ENCODE measurements around the gene DYNC1I2.

Gene DYNC1I2

DNA sequence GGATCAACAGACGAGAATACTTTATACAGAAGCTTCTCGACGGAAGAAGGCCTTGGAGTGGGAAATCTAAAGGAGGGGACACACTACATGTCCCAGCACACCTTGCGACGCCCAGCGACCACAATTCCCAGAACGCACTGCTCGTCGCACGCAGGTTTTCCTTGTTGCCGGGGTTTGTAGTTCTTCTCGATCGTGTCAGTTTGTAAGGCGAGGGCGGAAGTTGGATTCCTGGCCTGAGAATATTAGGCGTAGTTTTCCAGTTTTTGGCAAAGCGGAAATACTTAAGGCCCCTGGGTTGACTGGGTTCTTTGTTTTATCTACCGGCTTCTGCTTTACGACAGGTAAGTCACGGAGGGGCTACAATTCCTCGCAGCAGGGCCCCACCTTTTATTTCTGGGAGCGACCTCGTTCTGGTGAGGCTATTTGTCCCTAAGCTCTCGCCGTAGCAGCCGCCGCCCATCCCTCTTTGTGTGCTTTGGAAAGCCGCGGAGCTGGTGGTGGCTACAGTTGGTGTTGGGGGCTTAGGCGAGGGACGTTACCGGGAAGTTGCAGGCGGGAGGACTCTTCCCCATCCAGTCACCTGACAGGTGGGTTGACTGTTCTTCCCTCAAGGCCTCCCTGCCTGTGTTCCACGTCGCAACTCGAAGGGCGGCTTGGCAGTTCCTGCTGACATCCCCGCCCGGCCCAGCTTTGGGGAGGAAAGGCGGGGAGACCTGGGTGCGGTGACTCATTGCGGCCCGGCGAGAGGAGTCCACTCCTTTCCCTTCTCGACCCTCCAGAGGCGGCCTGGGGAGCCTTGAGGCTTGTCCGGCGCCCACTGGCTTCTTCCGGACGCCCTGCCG is at the start of gene DYNC1I2:
DYNC1I2 (plus strand) TSS at position 183 of the 842 bp plus-strand sequence. CDS start 2,687 bp downstream, outside the sequence.
- peak; percentile 96 for DNase-seq (ENCODE audit: low read depth)
- peak within 1 kb of the TSS; percentile 89 for H3K4me3 ChIP-seq (ENCODE audit: low read length)
- TF ChIP-seq, protein P1, sequence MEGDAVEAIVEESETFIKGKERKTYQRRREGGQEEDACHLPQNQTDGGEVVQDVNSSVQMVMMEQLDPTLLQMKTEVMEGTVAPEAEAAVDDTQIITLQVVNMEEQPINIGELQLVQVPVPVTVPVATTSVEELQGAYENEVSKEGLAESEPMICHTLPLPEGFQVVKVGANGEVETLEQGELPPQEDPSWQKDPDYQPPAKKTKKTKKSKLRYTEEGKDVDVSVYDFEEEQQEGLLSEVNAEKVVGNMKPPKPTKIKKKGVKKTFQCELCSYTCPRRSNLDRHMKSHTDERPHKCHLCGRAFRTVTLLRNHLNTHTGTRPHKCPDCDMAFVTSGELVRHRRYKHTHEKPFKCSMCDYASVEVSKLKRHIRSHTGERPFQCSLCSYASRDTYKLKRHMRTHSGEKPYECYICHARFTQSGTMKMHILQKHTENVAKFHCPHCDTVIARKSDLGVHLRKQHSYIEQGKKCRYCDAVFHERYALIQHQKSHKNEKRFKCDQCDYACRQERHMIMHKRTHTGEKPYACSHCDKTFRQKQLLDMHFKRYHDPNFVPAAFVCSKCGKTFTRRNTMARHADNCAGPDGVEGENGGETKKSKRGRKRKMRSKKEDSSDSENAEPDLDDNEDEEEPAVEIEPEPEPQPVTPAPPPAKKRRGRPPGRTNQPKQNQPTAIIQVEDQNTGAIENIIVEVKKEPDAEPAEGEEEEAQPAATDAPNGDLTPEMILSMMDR (IDR thresholded peaks at IDR 0.05; ENCODE audit: insufficient read depth, low read depth, low read length, missing control alignments) = no peak

DNA sequence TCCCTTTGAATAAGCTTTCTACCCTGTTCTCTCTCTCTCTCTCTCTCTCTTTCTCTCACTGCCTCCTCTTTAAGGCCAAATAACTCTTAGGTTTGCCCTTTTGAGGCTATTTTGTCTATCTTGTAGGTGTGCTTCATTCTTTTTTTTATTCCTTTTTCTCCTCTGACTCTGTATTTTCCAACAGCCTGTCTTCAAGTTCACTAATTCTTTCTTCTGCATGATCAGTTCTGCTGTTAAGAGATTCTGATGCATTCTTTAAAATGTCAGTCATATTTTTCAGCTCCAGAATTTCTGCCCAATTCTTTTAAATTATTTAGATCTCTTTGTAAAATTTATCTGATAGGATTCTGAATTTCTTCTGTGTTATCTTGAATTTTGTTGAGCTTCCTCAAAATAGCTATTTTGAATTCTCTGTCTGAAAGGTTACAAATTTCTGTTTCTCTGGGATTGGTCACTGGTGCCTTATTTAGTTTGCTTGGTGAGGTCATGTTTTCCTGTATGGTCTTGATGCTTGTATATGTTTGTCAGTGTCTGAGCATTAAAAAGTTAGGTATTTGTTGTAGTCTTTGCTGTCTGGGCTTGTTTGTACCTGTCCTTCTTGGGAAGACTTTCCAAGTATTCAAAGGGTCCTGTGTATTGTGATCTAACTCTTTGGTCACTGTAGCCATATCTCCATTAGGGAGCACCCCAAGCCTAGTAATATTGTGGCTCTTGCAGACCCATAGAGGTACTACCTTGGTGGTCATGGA is 35.4 kb upstream of the DYNC1I2 start:
- peak; percentile 89 for DNase-seq (ENCODE audit: low read depth)
- no peak overlapping the region for H3K4me3 ChIP-seq (ENCODE audit: low read length)
- TF ChIP-seq, protein P1 (IDR thresholded peaks at IDR 0.05; ENCODE audit: insufficient read depth, low read depth, low read length, missing control alignments) = no peak

DNA sequence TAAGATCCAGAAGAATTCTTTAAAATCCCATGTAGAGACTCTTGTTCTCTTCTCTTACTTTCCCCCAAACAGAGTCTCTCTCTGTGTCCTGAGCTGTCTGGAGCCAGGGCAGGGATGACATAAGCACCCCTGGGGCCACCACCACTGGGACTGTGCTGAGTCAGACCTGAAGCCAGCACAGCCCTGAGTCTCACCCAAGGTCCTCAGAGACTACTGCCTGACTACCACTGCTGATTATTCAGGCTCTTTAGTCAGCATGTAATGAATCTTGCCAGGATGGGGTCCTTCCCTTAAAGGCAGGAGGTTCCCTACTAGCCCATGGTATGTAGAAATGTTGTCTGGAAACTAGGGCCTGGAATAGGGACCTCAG is 34.9 kb upstream of the DYNC1I2 start:
- DNase-seq (ENCODE audit: low read depth) = peak; percentile 93
- TF ChIP-seq, protein P1 (IDR thresholded peaks at IDR 0.05; ENCODE audit: insufficient read depth, low read depth, low read length, missing control alignments) = no peak
- H3K4me3 ChIP-seq (ENCODE audit: low read length) = no peak overlapping the region

DNA sequence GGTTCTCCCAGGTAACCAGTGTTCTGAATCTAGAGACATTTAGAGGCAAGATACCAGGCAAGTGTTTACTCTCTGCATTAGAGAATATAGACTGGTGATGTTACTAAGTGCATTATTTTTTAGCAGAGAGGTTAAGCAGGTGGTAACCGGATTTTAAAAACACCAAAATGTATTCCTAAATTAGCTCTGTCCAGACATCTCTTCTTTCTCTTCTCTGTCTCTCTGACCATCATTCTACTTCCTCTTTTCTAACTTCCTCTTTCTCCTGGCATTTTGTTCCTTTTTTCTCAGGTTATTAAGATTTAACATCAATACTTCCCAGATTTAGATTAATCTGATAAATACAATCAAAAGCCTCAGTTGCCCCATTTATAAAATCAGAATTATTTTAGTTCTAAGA is 31.7 kb upstream of the DYNC1I2 start:
- no peak overlapping the region for H3K4me3 ChIP-seq (ENCODE audit: low read length)
- DNase-seq (ENCODE audit: low read depth) = no peak

DNA sequence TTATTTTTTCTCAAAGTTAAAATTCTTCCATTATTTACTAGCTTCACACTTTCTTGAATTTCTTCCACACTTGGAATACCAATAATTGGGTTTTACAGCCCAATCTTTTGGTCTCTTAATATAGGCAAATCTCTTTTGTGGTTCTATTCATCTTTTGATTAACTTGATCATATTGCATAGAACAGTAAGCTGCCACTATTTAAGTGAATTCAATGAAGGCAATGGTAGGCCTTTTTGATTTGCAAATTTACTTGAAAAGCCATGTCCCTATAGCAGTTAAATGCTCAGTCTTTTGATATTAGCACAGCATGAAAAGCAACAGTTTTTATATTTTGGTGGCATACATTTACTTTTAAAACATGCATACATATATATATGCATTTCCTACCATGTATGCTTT is 20.2 kb upstream of the DYNC1I2 start:
- no peak overlapping the region for H3K4me3 ChIP-seq (ENCODE audit: low read length)
- TF ChIP-seq, protein P1 (IDR thresholded peaks at IDR 0.05; ENCODE audit: insufficient read depth, low read depth, low read length, missing control alignments) = no peak
- no peak for DNase-seq (ENCODE audit: low read depth)

More for the DNA sequence above, 31.7 kb upstream of the DYNC1I2 start:
- TF ChIP-seq, protein P1 (IDR thresholded peaks at IDR 0.05; ENCODE audit: insufficient read depth, low read depth, low read length, missing control alignments) = no peak

DNA sequence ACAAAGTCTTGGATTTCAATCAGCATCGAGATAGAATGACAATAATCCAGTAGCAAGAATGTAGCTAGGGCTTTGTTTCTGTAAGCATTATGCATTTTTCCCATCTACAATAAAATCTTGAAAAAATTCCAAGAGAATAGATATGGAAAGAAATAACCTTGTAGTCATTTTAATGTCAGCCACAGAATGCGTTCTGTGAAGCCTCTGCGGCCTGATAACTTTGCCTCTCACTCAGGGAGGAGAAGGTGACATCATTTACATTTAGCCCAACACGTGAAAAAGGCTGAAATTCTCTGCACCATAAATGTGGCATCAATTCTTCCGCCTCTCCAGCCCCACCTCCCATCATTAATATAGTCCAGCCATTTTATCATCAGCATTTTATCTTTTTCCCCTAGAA is 19.1 kb upstream of the DYNC1I2 start:
- no peak for DNase-seq (ENCODE audit: low read depth)
- TF ChIP-seq, protein P1 (IDR thresholded peaks at IDR 0.05; ENCODE audit: insufficient read depth, low read depth, low read length, missing control alignments) = no peak
- H3K4me3 ChIP-seq (ENCODE audit: low read length) = no peak overlapping the region
